Naive thymus-derived CD4-positive, alpha-beta T cell (primary cell): Measurements from ENCODE around the gene PPP1R14B. TPM values are rescaled to one million over a fixed set of nuclear protein-coding genes. Genes with fewer than 3 reads are reported as not detected.
A peak's percentile ranks its signal among the peaks of the same experiment; 100 is the strongest.

Experiments
- ATAC-seq: fragments of 150-1000 bp; cut with Tn5 transposase; 2 replicates; pipeline ENCODE4 v1.10.0; 2021; ENCODE audit warnings: mild to moderate bottlenecking, moderate library complexity
- CTCF ChIA-PET: fragments of 350-600 bp; sonication (Branson Sonifier 250); formaldehyde crosslinking; loops from one replicate; lab custom pipeline; 2021; ENCODE audit warnings: antibody characterized with exemption; lab: Charles Lee
- POLR2A ChIA-PET: fragments of 350-600 bp; sonication (Branson Sonifier 250); formaldehyde crosslinking; loops from one replicate; lab custom pipeline; 2021; ENCODE audit warnings: antibody characterized with exemption, inconsistent platforms; lab: Charles Lee
- DNase-seq, 9 donors: peaks; one replicate each; pipeline versions ENCODE4 v3.0.0 to v3.0.0-alpha.2; 2020 to 2022; ENCODE audit warnings: mixed read lengths in 1 of 9
- H3K27ac ChIP-seq: one replicate; pipeline ENCODE4 v1.7.0; 2013; ENCODE audit warnings: mild to moderate bottlenecking, low read depth, low read length, moderate library complexity
- H3K27me3 ChIP-seq, 2 donors: one replicate each; pipeline ENCODE4 v1.7.0; 2013; ENCODE audit warnings: low read length in 2 of 2, mild to moderate bottlenecking in 2 of 2, moderate library complexity in 2 of 2; ENCODE audit not compliant: control insufficient read depth in 2 of 2, insufficient read depth in 2 of 2
- H3K36me3 ChIP-seq, 3 experiments: 1 replicate in 2 of 3; 2 replicates in 1 of 3; pipeline ENCODE4 v1.7.0; 2013; ENCODE audit warnings: low read length in 3 of 3, mild to moderate bottlenecking in 3 of 3, moderate library complexity in 1 of 3; ENCODE audit not compliant: insufficient read depth in 3 of 3, control insufficient read depth in 2 of 3
- H3K4me1 ChIP-seq, 2 donors: one replicate each; pipeline ENCODE4 v1.7.0; 2013; ENCODE audit warnings: low read length in 2 of 2, mild to moderate bottlenecking in 2 of 2, moderate library complexity in 1 of 2; ENCODE audit not compliant: control insufficient read depth in 2 of 2, insufficient read depth in 2 of 2
- H3K4me3 ChIP-seq: 2 replicates; pipeline ENCODE4 v1.7.0; 2013; ENCODE audit warnings: mild to moderate bottlenecking, low read length
- H3K9me3 ChIP-seq, 3 experiments: 1 replicate in 2 of 3; 2 replicates in 1 of 3; pipeline ENCODE4 v1.7.0; 2013; ENCODE audit warnings: low read length in 3 of 3; ENCODE audit not compliant: control insufficient read depth in 2 of 3
- H3K27ac Mint-ChIP-seq, 9 donors: one replicate each; pipeline ENCODE4 v1.8.0; 2020 to 2022; ENCODE audit warnings: mixed read lengths in 9 of 9, mild to moderate bottlenecking in 8 of 9, moderate library complexity in 5 of 9, inconsistent platforms in 2 of 9
- H3K27me3 Mint-ChIP-seq, 5 donors: one replicate each; pipeline ENCODE4 v1.8.0; 2021 to 2022; ENCODE audit warnings: mixed read lengths in 5 of 5, mild to moderate bottlenecking in 1 of 5
- H3K36me3 Mint-ChIP-seq, 5 donors: one replicate each; pipeline ENCODE4 v1.8.0; 2020 to 2022; ENCODE audit warnings: mixed read lengths in 5 of 5, mild to moderate bottlenecking in 3 of 5, inconsistent platforms in 1 of 5
- H3K4me1 Mint-ChIP-seq, 7 donors: one replicate each; pipeline ENCODE4 v1.8.0; 2020 to 2022; ENCODE audit warnings: mixed read lengths in 7 of 7, mild to moderate bottlenecking in 3 of 7, inconsistent platforms in 1 of 7
- H3K4me3 Mint-ChIP-seq, 10 donors: one replicate each; pipeline ENCODE4 v1.8.0; 2020 to 2022; ENCODE audit warnings: mild to moderate bottlenecking in 10 of 10, mixed read lengths in 10 of 10, moderate library complexity in 6 of 10, inconsistent platforms in 2 of 10
- H3K9me3 Mint-ChIP-seq, 11 donors: one replicate each; pipeline ENCODE4 v1.8.0; 2020 to 2022; ENCODE audit warnings: mixed read lengths in 11 of 11, mild to moderate bottlenecking in 4 of 11, inconsistent platforms in 1 of 11, moderate library complexity in 1 of 11
- intact Hi-C, 2 donors: fragments of 100-400 bp; cut with micrococcal nuclease; formaldehyde crosslinking; loops; one replicate each; pipeline ENCODE4 v1.15.1; 2023
- polyA plus RNA-seq, 2 donors: library from polyadenylated mRNA; unstranded; fragments of 300-500 nt; fragmentation: Illumina TruSeq; gene quantifications; one replicate each; pipeline ENCODE4 v1.2.3, GENCODE V29; 2021
- total RNA-seq, 6 experiments: library from RNA in 5 of 6; stranded (reverse) in 5 of 6; gene quantifications; 1 replicate in 5 of 6; 2 replicates in 1 of 6; pipeline ENCODE4 v1.2.3 and lab custom pipeline; 2021 to 2026

Gene PPP1R14B
- total and polyA plus RNA-seq, 7 experiments from 2014 or later: 20.1 to 116 (median 26.0) TPM

GRCh38 chr11:64206457-64207255, 40.1 kb downstream of the PPP1R14B start, which contains the start of gene FERMT3:
Gene FERMT3, plus strand, starts transcription at chr11:64206721. Its CDS starts 644 bp downstream, at chr11:64207365.
- Histone ChIP-seq H3K27ac (peak within 1 kb of the TSS; percentile 88), H3K9me3 (no peaks in the 10 kb centered on the region), H3K4me1 (peaks cover 28 to 32% of the 10 kb centered on the region in 2 donors), H3K27me3 (no peaks in the 10 kb centered on the region), H3K4me3 (peak within 1 kb of the TSS; percentile 99), H3K36me3 (peaks cover 0 to 65% (median 8%) of the 10 kb centered on the region in 3 experiments)
- DNase-seq (peak; percentile 43 to 78 (median 74)), ATAC-seq (peak; percentile 57)
- Mint-ChIP-seq H3K27me3 (no peaks in the 10 kb centered on the region), H3K9me3 (no peaks in the 10 kb centered on the region), H3K36me3 (peaks cover 0 to 39% (median 15%) of the 10 kb centered on the region in 5 donors), H3K4me3 (peak within 1 kb of the TSS; percentile 89 to 96 (median 94)), H3K27ac (peak within 1 kb of the TSS; percentile 86 to 95 (median 92)), H3K4me1 (peaks cover 29 to 53% (median 37%) of the 10 kb centered on the region in 7 donors)
- POLR2A ChIA-PET: interaction anchor here (0.5 to 11.2 kb wide), 22 partner anchors 10 to 1616 kb away, joined by 3 to 220 read pairs (median 9); partner anchors contain the start of genes BAD, CATSPERZ, CCDC88B and DNAJC4
- CTCF ChIA-PET: interaction anchor here (0.6 to 7.4 kb wide), 16 partner anchors 8 to 1590 kb away, joined by 3 to 165 read pairs (median 11); partner anchors contain the start of genes CATSPERZ, ESRRA, FKBP2 and NUDT22
- intact Hi-C loops: loop anchor here (1.0 to 5.0 kb wide), 7 partner anchors 19 to 151 kb away; partner anchors contain the start of genes FKBP2 (in 2 of the 2), ESRRA (in 1 of the 2), GPR137 (in 1 of the 2) and NUDT22 (in 1 of the 2)

GRCh38 chr11:64204464-64204989, 42.2 kb downstream of the PPP1R14B start:
- H3K27me3 Mint-ChIP-seq: no peaks in the 10 kb centered on the region
- peaks cover 0 to 50% (median 15%) of the 10 kb centered on the region in 5 donors for H3K36me3 Mint-ChIP-seq
- peak; percentile 75 for ATAC-seq
- Histone ChIP-seq H3K4me3 (no peak overlapping the region), H3K36me3 (peaks cover 0 to 65% (median 8%) of the 10 kb centered on the region in 3 experiments), H3K27ac (no peak overlapping the region), H3K9me3 (no peaks in the 10 kb centered on the region), H3K4me1 (peaks cover 28 to 32% of the 10 kb centered on the region in 2 donors), H3K27me3 (no peaks in the 10 kb centered on the region)
- peak; percentile 61 to 89 (median 83) for DNase-seq
- ChIA-PET POLR2A (interaction anchor here (0.7 to 11.2 kb wide), 17 partner anchors 14 to 1351 kb away, joined by 3 to 220 read pairs (median 14); partner anchors contain the start of genes CATSPERZ, CCDC88B, DNAJC4 and ESRRA), CTCF (interaction anchor here (0.6 to 7.4 kb wide), 38 partner anchors 9 to 577 kb away, joined by 3 to 165 read pairs (median 4); partner anchors contain the start of genes BAD, CATSPERZ, ESRRA and FKBP2)
- peak overlapping the region; percentile 27 to 87 (median 68) for H3K4me3 Mint-ChIP-seq
- H3K4me1 Mint-ChIP-seq: peaks cover 25 to 51% (median 36%) of the 10 kb centered on the region in 7 donors
- peak overlapping the region; percentile 43 to 98 (median 86) for H3K27ac Mint-ChIP-seq
- intact Hi-C loops: loop anchor here (1.0 to 2.0 kb wide), 8 partner anchors 18 to 448 kb away; partner anchors contain the start of genes DNAJC4 (in 1 of the 2), GPR137 (in 1 of the 2), NUDT22 (in 1 of the 2) and PLCB3 (in 1 of the 2)
- H3K9me3 Mint-ChIP-seq: no peaks in the 10 kb centered on the region

GRCh38 chr11:64204080-64204440, 42.7 kb downstream of the PPP1R14B start:
- no peaks in the 10 kb centered on the region for H3K27me3 ChIP-seq
- Mint-ChIP-seq H3K4me1 (peaks cover 21 to 48% (median 36%) of the 10 kb centered on the region in 7 donors), H3K27ac (peak overlapping the region in 7 of 9 donors; percentile 43 to 98 (median 80)), H3K9me3 (no peaks in the 10 kb centered on the region), H3K36me3 (peaks cover 0 to 48% (median 15%) of the 10 kb centered on the region in 5 donors), H3K4me3 (no peak overlapping the region), H3K27me3 (no peaks in the 10 kb centered on the region)
- ChIA-PET CTCF (interaction anchor here (0.6 to 7.4 kb wide), 33 partner anchors 8 to 467 kb away, joined by 3 to 165 read pairs (median 5); partner anchors contain the start of genes BAD, CATSPERZ, ESRRA and FKBP2), POLR2A (interaction anchor here (0.8 to 11.2 kb wide), 13 partner anchors 14 to 329 kb away, joined by 3 to 220 read pairs (median 48); partner anchors contain the start of genes CATSPERZ, CCDC88B, DNAJC4 and ESRRA)
- intact Hi-C loops: loop anchor here (1.0 to 2.0 kb wide), 8 partner anchors 18 to 449 kb away; partner anchors contain the start of genes DNAJC4 (in 1 of the 2), GPR137 (in 1 of the 2), NUDT22 (in 1 of the 2) and PLCB3 (in 1 of the 2)
- DNase-seq: no peak
- peaks cover 0 to 63% (median 8%) of the 10 kb centered on the region in 3 experiments for H3K36me3 ChIP-seq
- no peaks in the 10 kb centered on the region for H3K9me3 ChIP-seq
- no peak for ATAC-seq
- H3K4me3 ChIP-seq: no peak overlapping the region
- peaks cover 28 to 32% of the 10 kb centered on the region in 2 donors for H3K4me1 ChIP-seq
- H3K27ac ChIP-seq: no peak overlapping the region

GRCh38 chr11:64203421-64204079, 43.2 kb downstream of the PPP1R14B start:
- H3K4me3 Mint-ChIP-seq: no peak overlapping the region
- no peak overlapping the region for H3K27ac ChIP-seq
- ChIA-PET POLR2A (interaction anchor here (0.8 to 11.2 kb wide), 9 partner anchors 17 to 329 kb away, joined by 3 to 220 read pairs (median 58); partner anchors contain the start of genes CATSPERZ, CCDC88B, ESRRA and FKBP2), CTCF (interaction anchor here (1.1 to 7.4 kb wide), 13 partner anchors 9 to 142 kb away, joined by 3 to 165 read pairs (median 16); partner anchors contain the start of genes BAD, CATSPERZ, ESRRA and NUDT22)
- peak overlapping the region in 2 of 9 donors; percentile 31 to 59 for H3K27ac Mint-ChIP-seq
- H3K27me3 ChIP-seq: no peaks in the 10 kb centered on the region
- no peak overlapping the region for H3K4me3 ChIP-seq
- H3K9me3 ChIP-seq: no peaks in the 10 kb centered on the region
- peaks cover 24 to 28% of the 10 kb centered on the region in 2 donors for H3K4me1 ChIP-seq
- H3K36me3 Mint-ChIP-seq: peaks cover 0 to 47% (median 15%) of the 10 kb centered on the region in 5 donors
- H3K36me3 ChIP-seq: peaks cover 0 to 63% (median 8%) of the 10 kb centered on the region in 3 experiments
- H3K4me1 Mint-ChIP-seq: peaks cover 19 to 43% (median 32%) of the 10 kb centered on the region in 7 donors
- H3K9me3 Mint-ChIP-seq: no peaks in the 10 kb centered on the region
- DNase-seq: no peak
- intact Hi-C loops: loop anchor here (1.0 to 2.0 kb wide), 8 partner anchors 17 to 449 kb away; partner anchors contain the start of genes DNAJC4 (in 1 of the 2), GPR137 (in 1 of the 2), NUDT22 (in 1 of the 2) and PLCB3 (in 1 of the 2)
- ATAC-seq: no peak
- H3K27me3 Mint-ChIP-seq: no peaks in the 10 kb centered on the region

- intact Hi-C loops: no loop called here
These were observed 43.8 kb downstream of the PPP1R14B start for GRCh38 chr11:64202992-64203391.

More at GRCh38 chr11:64202992-64203391, 43.8 kb downstream of the PPP1R14B start:
- H3K27ac Mint-ChIP-seq: no peak overlapping the region
- no peaks in the 10 kb centered on the region for H3K27me3 Mint-ChIP-seq
- Histone ChIP-seq H3K27ac (no peak overlapping the region), H3K4me1 (peaks cover 18 to 23% of the 10 kb centered on the region in 2 donors), H3K27me3 (no peaks in the 10 kb centered on the region), H3K36me3 (peaks cover 0 to 67% (median 8%) of the 10 kb centered on the region in 3 experiments), H3K4me3 (no peak overlapping the region), H3K9me3 (no peaks in the 10 kb centered on the region)
- H3K4me1 Mint-ChIP-seq: peaks cover 15 to 39% (median 28%) of the 10 kb centered on the region in 7 donors
- POLR2A ChIA-PET: interaction anchor here (0.7 to 11.2 kb wide), 5 partner anchors 16 to 42 kb away, joined by 3 to 220 read pairs (median 4); partner anchors contain the start of genes FKBP2, NUDT22, STIP1 and TRPT1
- ATAC-seq: no peak
- no peak overlapping the region for H3K4me3 Mint-ChIP-seq
- peaks cover 0 to 45% (median 15%) of the 10 kb centered on the region in 5 donors for H3K36me3 Mint-ChIP-seq
- no peak for DNase-seq
- no peaks in the 10 kb centered on the region for H3K9me3 Mint-ChIP-seq
- CTCF ChIA-PET: interaction anchor here (1.5 to 7.4 kb wide), 4 partner anchors 22 to 100 kb away, joined by 3 to 165 read pairs (median 66); partner anchors contain the start of genes CATSPERZ, ESRRA, NUDT22 and TRPT1
